CD4-positive, alpha-beta T cell treated with Interleukin-6 at 100 ng/mL for 8 hours (primary cell): ENCODE results near the gene IQSEC1.

Experiments used
- DNase-seq: peaks from one replicate; pipeline ENCODE4 v3.0.0-alpha.2; 2020; ENCODE audit warnings: mixed read lengths, low spot score

Gene IQSEC1

GRCh38 chr3:12967606-12968351 lies 105.5 kb downstream of the IQSEC1 start:
- DNase-seq, result peak; percentile 94

- DNase-seq, result no peak
Measured at GRCh38 chr3:12966847-12967605, 106.2 kb downstream of the IQSEC1 start.

GRCh38 chr3:12965999-12966846 lies 107.0 kb downstream of the IQSEC1 start:
- DNase-seq, result no peak

- no peak for DNase-seq
Measured at GRCh38 chr3:12964711-12965612, 108.3 kb downstream of the IQSEC1 start.

- DNase-seq, result no peak
Measured at GRCh38 chr3:12963922-12964701, 109.1 kb downstream of the IQSEC1 start.

- no peak for DNase-seq
Measured at GRCh38 chr3:12963231-12963896, 109.9 kb downstream of the IQSEC1 start.

GRCh38 chr3:12962292-12962691 lies 110.9 kb downstream of the IQSEC1 start:
- no peak for DNase-seq

GRCh38 chr3:12961697-12962036 lies 111.6 kb downstream of the IQSEC1 start:
- DNase-seq, result no peak

- no peak for DNase-seq
Measured at GRCh38 chr3:12961007-12961696, 112.1 kb downstream of the IQSEC1 start.

GRCh38 chr3:12960497-12960896 lies 112.7 kb downstream of the IQSEC1 start:
- no peak for DNase-seq

- DNase-seq, result no peak
Measured at GRCh38 chr3:12959838-12960378, 113.3 kb downstream of the IQSEC1 start.

GRCh38 chr3:12959410-12959809 lies 113.8 kb downstream of the IQSEC1 start:
- DNase-seq, result no peak

- DNase-seq, result no peak
Measured at GRCh38 chr3:12957824-12958792, 115.1 kb downstream of the IQSEC1 start.

- no peak for DNase-seq
Measured at GRCh38 chr3:12957339-12957738, 115.9 kb downstream of the IQSEC1 start.

GRCh38 chr3:12956316-12956660 lies 116.9 kb downstream of the IQSEC1 start:
- DNase-seq, result no peak

- no peak for DNase-seq
Measured at GRCh38 chr3:12955651-12956315, 117.4 kb downstream of the IQSEC1 start.

GRCh38 chr3:12954891-12955650 lies 118.2 kb downstream of the IQSEC1 start:
- DNase-seq, result peak; percentile 15
